Activated CD8-positive, alpha-beta T cell treated with anti-CD3 and anti-CD28 coated beads for 36 hours (primary cell): ENCODE measurements around the gene GPR155. TPM values are rescaled to one million over a fixed set of nuclear protein-coding genes. Genes with fewer than 3 reads are reported as not detected.
A peak's percentile ranks its signal among the peaks of the same experiment; 100 is the strongest.

ENCODE experiments used
- ATAC-seq: fragments of 200-7000 bp; cut with Tn5 transposase; one replicate; pipeline ENCODE4 v1.10.0; 2021; ENCODE audit warnings: mild to moderate bottlenecking, moderate library complexity
- CTCF ChIA-PET: fragments of 350-600 bp; sonication (Branson Sonifier 250); formaldehyde crosslinking; loops from one replicate; lab custom pipeline; 2021; ENCODE audit warnings: antibody characterized with exemption; lab: Charles Lee
- POLR2A ChIA-PET: fragments of 350-600 bp; sonication (Branson Sonifier 250); formaldehyde crosslinking; loops from one replicate; lab custom pipeline; 2021; ENCODE audit warnings: antibody characterized with exemption; lab: Charles Lee
- DNase-seq: peaks from one replicate; pipeline ENCODE4 v3.0.0-alpha.2; 2020
- H3K27ac Mint-ChIP-seq: one replicate; pipeline ENCODE4 v1.8.0; 2021; ENCODE audit warnings: mild to moderate bottlenecking, mixed read lengths
- H3K27me3 Mint-ChIP-seq: one replicate; pipeline ENCODE4 v1.8.0; 2021; ENCODE audit warnings: mixed read lengths
- H3K36me3 Mint-ChIP-seq: one replicate; pipeline ENCODE4 v1.8.0; 2021; ENCODE audit warnings: low read depth, mixed read lengths
- H3K4me1 Mint-ChIP-seq: one replicate; pipeline ENCODE4 v1.8.0; 2021; ENCODE audit warnings: low read depth, mixed read lengths
- H3K4me3 Mint-ChIP-seq: one replicate; pipeline ENCODE4 v1.8.0; 2021; ENCODE audit warnings: mild to moderate bottlenecking, moderate library complexity, mixed read lengths
- H3K9me3 Mint-ChIP-seq: one replicate; pipeline ENCODE4 v1.8.0; 2021; ENCODE audit warnings: mixed read lengths
- intact Hi-C: fragments of 100-400 bp; cut with micrococcal nuclease; formaldehyde crosslinking; loops from one replicate; pipeline ENCODE4 v1.10.0; 2022
- total RNA-seq, 2 experiments: library from RNA; stranded (reverse); gene quantifications; one replicate each; pipeline ENCODE4 v1.2.3, GENCODE V29; 2021
- TF ChIP-seq, protein P1 (sequence below): fragments of 200-600 bp; IDR thresholded peaks from one replicate; pipeline ENCODE4 v1.8.0; 2022; ENCODE audit warnings: antibody characterized with exemption, mild to moderate bottlenecking

Gene GPR155
- total RNA-seq, 2 experiments from 2014 or later = 13.3 to 15.3 TPM

GRCh38 chr2:174400853-174401252 lies 86.0 kb downstream of the GPR155 start:
- ChIA-PET POLR2A (no interaction called here), CTCF (no interaction called here)
- intact Hi-C loops = no loop called here
- DNase-seq = no peak
- Mint-ChIP-seq H3K4me3 (no peak overlapping the region), H3K27ac (no peak overlapping the region), H3K27me3 (no peaks in the 10 kb centered on the region), H3K36me3 (peaks cover 11% of the 10 kb centered on the region), H3K4me1 (peaks cover 13% of the 10 kb centered on the region), H3K9me3 (peaks cover 2% of the 10 kb centered on the region)
- no peak for ATAC-seq
- TF ChIP-seq, protein P1, sequence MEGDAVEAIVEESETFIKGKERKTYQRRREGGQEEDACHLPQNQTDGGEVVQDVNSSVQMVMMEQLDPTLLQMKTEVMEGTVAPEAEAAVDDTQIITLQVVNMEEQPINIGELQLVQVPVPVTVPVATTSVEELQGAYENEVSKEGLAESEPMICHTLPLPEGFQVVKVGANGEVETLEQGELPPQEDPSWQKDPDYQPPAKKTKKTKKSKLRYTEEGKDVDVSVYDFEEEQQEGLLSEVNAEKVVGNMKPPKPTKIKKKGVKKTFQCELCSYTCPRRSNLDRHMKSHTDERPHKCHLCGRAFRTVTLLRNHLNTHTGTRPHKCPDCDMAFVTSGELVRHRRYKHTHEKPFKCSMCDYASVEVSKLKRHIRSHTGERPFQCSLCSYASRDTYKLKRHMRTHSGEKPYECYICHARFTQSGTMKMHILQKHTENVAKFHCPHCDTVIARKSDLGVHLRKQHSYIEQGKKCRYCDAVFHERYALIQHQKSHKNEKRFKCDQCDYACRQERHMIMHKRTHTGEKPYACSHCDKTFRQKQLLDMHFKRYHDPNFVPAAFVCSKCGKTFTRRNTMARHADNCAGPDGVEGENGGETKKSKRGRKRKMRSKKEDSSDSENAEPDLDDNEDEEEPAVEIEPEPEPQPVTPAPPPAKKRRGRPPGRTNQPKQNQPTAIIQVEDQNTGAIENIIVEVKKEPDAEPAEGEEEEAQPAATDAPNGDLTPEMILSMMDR = no peak

DNA sequence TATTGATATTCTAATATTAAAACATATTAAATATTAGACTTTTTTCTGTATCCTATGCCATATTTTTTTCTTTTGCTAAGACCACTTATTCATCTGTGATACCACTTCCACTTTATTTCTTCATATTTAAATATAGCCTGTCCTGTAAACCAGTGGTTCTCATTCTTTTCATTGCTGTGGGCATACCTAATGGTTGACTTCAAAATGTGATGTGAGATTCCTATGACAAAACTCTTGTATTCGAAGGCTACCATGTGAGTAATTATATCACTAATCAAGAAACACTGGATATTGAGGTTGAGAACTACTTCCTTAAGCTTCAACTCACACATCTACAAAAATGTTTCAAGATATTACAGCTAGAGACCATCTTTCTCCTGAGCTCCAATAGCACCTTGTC lies 87.7 kb downstream of the GPR155 start:
- TF ChIP-seq, protein P1 = no peak
- no peak overlapping the region for H3K27ac Mint-ChIP-seq
- peaks cover 19% of the 10 kb centered on the region for H3K4me1 Mint-ChIP-seq
- H3K9me3 Mint-ChIP-seq = peaks cover 2% of the 10 kb centered on the region
- CTCF ChIA-PET = no interaction called here
- ATAC-seq (no peak), DNase-seq (no peak)
- H3K27me3 Mint-ChIP-seq = no peaks in the 10 kb centered on the region
- intact Hi-C loops = no loop called here
- peaks cover 12% of the 10 kb centered on the region for H3K36me3 Mint-ChIP-seq
- H3K4me3 Mint-ChIP-seq = no peak overlapping the region
- POLR2A ChIA-PET = interaction anchor here (0.7 kb wide), 1 partner anchor 361 kb away, joined by 3 read pairs; no protein-coding TSS in a partner anchor

- ATAC-seq = no peak
- intact Hi-C loops = no loop called here
- Mint-ChIP-seq H3K9me3 (no peaks in the 10 kb centered on the region), H3K27ac (no peak overlapping the region), H3K4me1 (peaks cover 28% of the 10 kb centered on the region), H3K4me3 (no peak overlapping the region), H3K27me3 (no peaks in the 10 kb centered on the region), H3K36me3 (peaks cover 6% of the 10 kb centered on the region)
- CTCF ChIA-PET = no interaction called here
- DNase-seq = no peak
- TF ChIP-seq, protein P1 = no peak
- POLR2A ChIA-PET = no interaction called here
Observed at GRCh38 chr2:174397773-174398172, 89.1 kb downstream of the GPR155 start.

DNA sequence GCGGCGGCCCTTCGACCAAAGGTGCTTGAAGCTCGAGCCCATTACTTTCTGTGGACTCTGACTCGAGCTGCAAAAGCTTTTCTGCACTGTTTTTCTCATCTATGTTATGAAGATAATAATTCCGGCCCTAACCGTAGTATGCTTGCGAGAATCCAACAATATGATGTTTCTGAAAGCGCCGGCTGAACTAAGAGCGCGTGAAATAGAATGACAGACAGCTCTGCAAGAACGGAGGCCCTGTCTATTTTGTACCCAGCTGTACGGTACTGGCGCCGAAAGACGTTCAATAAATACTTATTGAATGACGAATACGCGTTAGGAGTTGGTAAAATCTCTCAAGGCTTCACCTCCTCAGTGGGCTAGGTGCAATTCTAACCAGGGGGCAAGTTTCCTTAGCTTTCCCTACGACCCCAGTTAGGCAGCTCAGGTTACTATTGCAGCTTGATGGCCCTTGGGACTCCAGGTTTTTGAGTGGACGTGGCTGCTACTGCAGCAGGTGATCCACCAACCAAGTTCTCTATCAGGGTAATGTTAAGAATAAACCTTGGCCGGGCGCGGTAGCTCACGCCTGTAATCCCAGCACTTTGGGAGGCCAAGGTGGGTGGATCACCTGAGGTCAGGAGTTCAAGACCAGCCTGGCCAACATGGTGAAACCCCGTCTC lies 90.7 kb downstream of the GPR155 start:
- DNase-seq = peak; percentile 31
- TF ChIP-seq, protein P1 = no peak
- peaks cover 11% of the 10 kb centered on the region for H3K36me3 Mint-ChIP-seq
- H3K4me3 Mint-ChIP-seq = peak overlapping the region; percentile 100
- peak; percentile 32 for ATAC-seq
- H3K9me3 Mint-ChIP-seq = no peaks in the 10 kb centered on the region
- CTCF ChIA-PET = interaction anchor here (0.7 to 2.1 kb wide), 5 partner anchors 67 to 353 kb away, joined by 3 to 7 read pairs (median 3); no protein-coding TSS in a partner anchor
- peaks cover 34% of the 10 kb centered on the region for H3K4me1 Mint-ChIP-seq
- intact Hi-C loops = no loop called here
- H3K27me3 Mint-ChIP-seq = no peaks in the 10 kb centered on the region
- peak overlapping the region; percentile 100 for H3K27ac Mint-ChIP-seq
- POLR2A ChIA-PET = interaction anchor here (0.9 kb wide), 1 partner anchor 90 kb away, joined by 3 read pairs; no protein-coding TSS in a partner anchor

DNA sequence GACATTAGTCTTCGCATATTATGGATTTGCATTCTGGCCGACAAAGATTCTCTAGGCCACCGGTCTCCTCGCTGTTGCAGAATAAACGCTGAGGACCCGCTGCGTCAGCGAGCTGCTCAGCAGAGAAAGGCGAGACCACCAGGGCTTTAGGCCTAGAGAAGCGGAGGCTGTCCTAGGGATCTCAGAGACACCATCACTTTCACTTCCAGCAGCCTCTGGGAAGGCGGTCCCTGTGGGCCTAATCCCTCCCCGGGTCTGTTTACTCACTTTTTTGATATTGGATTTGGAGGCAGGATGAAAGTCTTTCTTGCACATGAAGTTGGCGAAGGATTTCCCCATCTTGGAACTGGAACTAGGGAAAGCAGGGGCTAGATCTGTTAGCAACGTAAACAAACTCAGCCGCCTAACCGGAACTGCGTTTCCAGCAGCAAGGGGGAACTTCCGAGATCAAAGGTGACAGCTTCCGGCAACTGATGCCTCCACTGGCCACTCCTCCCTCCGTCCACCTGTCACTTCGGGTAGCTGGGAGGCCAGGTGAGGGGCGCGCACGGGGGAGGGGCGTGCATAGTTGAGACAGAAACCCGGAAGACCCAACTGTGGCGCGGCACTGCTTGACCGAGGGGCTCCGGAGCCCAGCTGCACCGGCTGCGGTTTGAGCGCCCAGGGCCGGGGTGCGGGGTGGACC lies 91.4 kb downstream of the GPR155 start, which contains the start of gene SCRN3:
SCRN3 (plus strand) TSS at position 447 of the 685 bp plus-strand sequence. CDS start 2,554 bp downstream, outside the sequence.
- no peaks in the 10 kb centered on the region for H3K27me3 Mint-ChIP-seq
- ChIA-PET CTCF (interaction anchor here (0.9 to 2.1 kb wide), 5 partner anchors 26 to 354 kb away, joined by 3 to 7 read pairs (median 3); no protein-coding TSS in a partner anchor), POLR2A (interaction anchor here (0.9 to 1.7 kb wide), 3 partner anchors 51 to 91 kb away, joined by 3 read pairs; no protein-coding TSS in a partner anchor)
- H3K27ac Mint-ChIP-seq = peak within 1 kb of the TSS; percentile 100
- DNase-seq (peak; percentile 85), ATAC-seq (peak; percentile 95)
- intact Hi-C loops = no loop called here
- H3K4me1 Mint-ChIP-seq = peaks cover 36% of the 10 kb centered on the region
- H3K4me3 Mint-ChIP-seq = peak within 1 kb of the TSS; percentile 100
- H3K9me3 Mint-ChIP-seq = no peaks in the 10 kb centered on the region
- TF ChIP-seq, protein P1 = no peak
- peaks cover 11% of the 10 kb centered on the region for H3K36me3 Mint-ChIP-seq
